ENCODE results near the gene PITPNC1.
"Not testable (repeated sequence)": the region's sequence is repeated elsewhere in the genome, so short reads cannot be mapped to it uniquely, and the experiment has no call there.

Gene PITPNC1

GRCh38 chr17:67487506-67487905 is 110.4 kb downstream of the PITPNC1 start:
- no peak for DNase-seq (ENCODE audit: low read depth in 2 of 2)

- DNase-seq (ENCODE audit: low read depth in 2 of 2), result no peak
Measured at GRCh38 chr17:67488161-67488560, 111.1 kb downstream of the PITPNC1 start.

DNA sequence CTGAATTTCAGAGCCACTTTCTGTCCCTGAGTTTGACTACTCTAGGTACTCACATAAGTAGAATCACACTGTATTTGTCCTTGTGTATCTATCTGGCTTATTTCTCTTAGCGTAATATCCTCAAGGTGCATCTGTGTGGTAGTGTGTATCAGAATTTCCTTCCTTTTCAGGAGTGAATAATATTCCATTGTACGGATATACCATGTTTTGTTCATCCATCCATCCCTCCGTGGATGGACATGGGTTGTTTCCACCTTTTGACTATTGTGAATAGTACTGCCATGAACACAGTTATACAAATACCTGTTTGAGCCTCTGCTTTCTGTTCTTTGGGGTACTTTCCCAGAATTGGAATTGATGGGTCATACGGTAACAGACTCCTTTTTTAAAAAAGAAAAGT is 111.7 kb downstream of the PITPNC1 start:
- no peak for DNase-seq (ENCODE audit: low read depth in 2 of 2)

GRCh38 chr17:67489273-67489672 is 112.2 kb downstream of the PITPNC1 start:
- no peak for DNase-seq (ENCODE audit: low read depth in 2 of 2)

DNA sequence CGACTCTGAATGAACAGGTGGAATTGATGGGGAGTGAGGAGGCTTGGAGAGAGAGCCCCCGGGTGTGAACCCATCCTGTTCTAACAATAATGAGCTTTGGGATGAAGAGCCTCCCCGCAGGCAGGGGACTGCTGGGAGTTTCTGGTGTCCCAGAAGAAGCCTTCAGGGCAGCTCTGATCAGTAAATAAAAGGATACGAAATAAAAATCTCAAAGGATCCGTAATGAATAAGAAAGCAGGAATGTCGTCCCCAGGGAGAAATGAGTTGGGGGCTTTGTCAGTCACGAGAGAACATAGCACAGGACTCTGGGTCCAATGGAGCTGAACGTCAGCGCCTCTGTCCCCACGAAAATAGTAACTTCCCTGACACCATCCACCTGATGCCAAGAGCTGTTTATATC is 113.4 kb downstream of the PITPNC1 start:
- no peak for DNase-seq (ENCODE audit: low read depth in 2 of 2)

DNA sequence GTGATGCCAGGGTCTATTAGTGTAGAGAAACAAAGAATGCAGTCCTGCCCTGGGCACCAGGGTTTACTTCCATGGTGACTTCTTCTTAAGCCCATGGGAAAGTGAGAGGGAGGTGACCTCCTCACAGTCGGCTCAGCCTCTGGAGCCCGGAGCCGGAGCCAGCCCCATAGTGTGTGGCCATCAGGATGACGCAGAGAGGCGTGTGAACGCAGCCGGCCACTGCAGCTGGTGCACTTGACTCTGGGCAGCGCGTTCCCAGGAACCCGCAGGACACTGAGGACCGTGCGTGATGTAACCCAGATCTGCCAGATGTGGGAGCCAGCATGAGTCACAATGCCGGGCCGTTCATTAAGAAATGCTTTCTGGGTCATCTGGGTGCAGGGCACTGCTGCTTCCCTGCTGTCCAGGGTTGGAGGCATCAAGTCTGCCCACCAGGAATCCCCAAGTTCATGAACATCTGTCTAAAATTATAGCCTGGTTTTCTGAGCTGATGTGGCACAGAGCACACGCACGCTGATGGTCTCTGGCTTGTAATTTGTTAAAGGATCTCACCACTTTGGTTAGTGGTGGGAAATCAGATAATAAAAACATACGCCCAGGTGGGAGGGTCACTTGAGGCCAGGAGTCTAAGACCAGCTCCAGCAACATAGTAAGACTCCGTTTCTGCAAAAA is 114.1 kb downstream of the PITPNC1 start:
- DNase-seq (ENCODE audit: low read depth in 2 of 2), result no peak

DNA sequence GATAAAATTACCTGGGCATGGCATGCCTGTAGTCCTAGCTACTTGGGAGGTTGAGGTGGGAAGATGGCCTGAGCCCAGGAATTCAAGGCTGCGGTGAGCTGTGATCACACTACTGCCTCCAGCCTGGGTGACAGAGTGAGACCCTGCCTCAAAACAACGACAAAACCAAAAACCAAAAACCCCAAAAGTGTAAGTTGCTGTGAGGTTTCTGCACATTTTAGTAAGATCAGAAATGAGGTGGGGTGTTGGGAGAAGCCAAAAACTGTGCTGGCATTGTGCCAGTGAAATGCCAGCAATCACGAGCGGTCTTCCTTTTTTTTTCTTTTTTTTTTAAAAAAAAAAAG is 114.6 kb downstream of the PITPNC1 start:
- DNase-seq (ENCODE audit: low read depth in 2 of 2), result no peak

- DNase-seq (ENCODE audit: low read depth in 2 of 2), result no peak
Measured at GRCh38 chr17:67492251-67492740, 115.2 kb downstream of the PITPNC1 start.

DNA sequence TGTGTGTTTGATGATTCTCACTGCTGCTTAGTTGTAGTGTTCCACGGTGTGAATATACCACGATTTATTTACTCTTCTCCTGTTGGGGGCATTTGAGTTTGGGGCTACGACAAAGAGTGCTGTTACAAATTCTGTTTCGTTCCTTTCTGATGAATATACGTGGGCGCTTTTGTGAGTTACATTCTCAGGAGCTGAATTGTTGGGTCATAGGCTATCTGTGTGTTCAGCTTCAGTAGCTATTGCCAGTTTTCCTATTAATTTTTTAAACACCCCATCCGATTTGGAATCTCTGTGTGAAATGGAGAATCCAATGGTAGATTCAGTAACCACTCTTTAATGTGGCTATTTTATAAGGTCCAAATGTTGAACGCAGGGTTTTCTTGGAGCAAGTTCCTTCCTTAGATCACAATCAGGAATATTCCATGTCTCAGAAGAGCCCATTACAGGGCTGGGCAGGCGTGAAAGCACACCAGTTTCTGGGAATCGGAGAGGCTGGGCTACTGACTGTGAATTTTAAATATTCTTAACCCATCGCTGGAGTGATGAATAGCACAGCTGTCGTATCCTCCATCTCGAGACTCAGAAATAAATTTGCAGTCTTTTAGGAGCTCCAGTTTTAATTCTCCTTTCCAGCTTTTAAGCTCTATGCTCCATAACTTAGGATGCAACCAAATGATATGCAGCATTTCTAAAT is 115.9 kb downstream of the PITPNC1 start:
- DNase-seq (ENCODE audit: low read depth in 2 of 2), result no peak

- DNase-seq (ENCODE audit: low read depth in 2 of 2), result no peak
Measured at GRCh38 chr17:67493812-67494211, 116.7 kb downstream of the PITPNC1 start.

- DNase-seq (ENCODE audit: low read depth in 2 of 2), result not testable (repeated sequence)
Measured at GRCh38 chr17:67495534-67495933, 118.5 kb downstream of the PITPNC1 start.

- no peak for DNase-seq (ENCODE audit: low read depth in 2 of 2)
Measured at GRCh38 chr17:67496286-67496685, 119.2 kb downstream of the PITPNC1 start.

DNA sequence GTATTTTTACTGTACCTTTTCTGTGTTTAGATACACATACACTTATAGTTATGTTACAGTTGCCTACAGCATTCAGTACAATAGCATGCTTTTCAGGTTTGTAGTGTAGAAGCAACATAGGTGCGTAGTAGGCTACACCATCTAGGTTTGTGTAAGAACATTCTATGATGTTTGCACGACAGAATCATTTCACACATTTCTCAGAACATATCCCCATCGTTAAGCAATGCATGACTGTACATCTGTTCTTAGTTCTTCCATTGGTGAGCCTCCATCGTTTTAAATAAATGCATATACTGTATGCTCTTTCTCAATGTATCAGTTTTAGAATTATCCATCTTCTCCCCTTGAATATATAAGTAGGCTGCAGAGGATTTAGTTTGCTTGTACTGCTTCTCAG is 122.6 kb downstream of the PITPNC1 start:
- DNase-seq (ENCODE audit: low read depth in 2 of 2), result no peak

GRCh38 chr17:67500261-67500660 is 123.2 kb downstream of the PITPNC1 start:
- no peak for DNase-seq (ENCODE audit: low read depth in 2 of 2)

- no peak for DNase-seq (ENCODE audit: low read depth in 2 of 2)
Measured at GRCh38 chr17:67500677-67501300, 123.7 kb downstream of the PITPNC1 start.

DNA sequence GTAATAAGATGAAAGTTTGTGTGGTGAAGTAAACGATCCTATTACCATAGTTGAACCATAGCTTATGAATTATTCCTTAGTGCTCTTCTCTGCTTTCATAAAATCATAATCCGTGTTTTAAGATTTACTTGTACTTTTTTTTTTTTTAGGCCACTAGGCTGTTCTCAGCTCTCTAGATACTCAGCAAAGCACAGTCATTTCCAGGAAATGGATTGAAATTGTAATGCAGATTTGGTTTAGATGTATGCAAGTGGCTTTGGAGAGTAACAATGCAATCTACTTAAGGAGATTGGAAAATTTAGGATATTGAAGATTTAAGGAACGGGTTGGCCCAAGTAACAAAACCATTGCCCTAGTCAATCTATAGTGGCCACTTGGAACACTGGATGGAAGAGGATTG is 125.1 kb downstream of the PITPNC1 start:
- DNase-seq (ENCODE audit: low read depth in 2 of 2), result no peak

DNA sequence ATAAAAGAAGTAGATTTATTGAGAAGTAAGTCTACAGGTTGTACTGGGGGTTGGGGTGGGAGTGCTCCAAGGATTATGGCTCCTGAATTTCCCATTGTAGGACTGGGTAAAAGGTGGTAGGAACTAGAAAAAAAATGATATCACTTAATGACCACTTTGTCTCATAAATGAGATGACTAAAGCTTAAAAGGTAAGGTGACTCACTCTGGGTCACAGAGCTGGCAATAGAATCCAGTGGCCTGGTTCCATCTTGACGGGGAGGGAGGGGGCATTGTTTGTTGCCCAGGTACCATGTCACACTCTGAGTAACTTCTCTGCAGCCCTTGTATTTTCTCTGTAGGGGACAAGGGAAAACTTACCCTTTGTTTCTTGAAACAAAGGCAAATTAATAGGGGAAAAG is 126.1 kb downstream of the PITPNC1 start:
- no peak for DNase-seq (ENCODE audit: low read depth in 2 of 2)

DNA sequence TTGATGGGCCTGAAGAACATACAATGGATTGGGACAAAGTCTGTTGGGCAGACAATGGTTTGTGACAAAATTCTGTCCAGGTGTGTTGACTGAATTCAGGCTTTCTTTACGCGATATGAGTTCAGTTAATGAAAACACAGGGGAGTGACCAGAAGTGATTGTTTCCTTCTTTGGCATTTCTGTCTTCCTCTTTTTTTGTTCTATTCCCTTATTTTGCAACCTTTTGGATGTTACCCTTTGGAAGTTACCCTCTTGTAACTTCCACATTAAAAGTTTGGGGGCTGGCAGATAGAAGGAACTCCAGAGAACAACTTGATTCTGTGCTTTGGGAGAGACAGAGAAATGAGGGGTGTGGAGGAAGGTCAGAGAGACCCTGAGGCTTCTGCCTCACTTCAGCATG is 126.7 kb downstream of the PITPNC1 start:
- DNase-seq (ENCODE audit: low read depth in 2 of 2), result no peak

GRCh38 chr17:67504182-67504581 is 127.1 kb downstream of the PITPNC1 start:
- DNase-seq (ENCODE audit: low read depth in 2 of 2), result no peak

- no peak for DNase-seq (ENCODE audit: low read depth in 2 of 2)
Measured at GRCh38 chr17:67506966-67507365, 129.9 kb downstream of the PITPNC1 start.

DNA sequence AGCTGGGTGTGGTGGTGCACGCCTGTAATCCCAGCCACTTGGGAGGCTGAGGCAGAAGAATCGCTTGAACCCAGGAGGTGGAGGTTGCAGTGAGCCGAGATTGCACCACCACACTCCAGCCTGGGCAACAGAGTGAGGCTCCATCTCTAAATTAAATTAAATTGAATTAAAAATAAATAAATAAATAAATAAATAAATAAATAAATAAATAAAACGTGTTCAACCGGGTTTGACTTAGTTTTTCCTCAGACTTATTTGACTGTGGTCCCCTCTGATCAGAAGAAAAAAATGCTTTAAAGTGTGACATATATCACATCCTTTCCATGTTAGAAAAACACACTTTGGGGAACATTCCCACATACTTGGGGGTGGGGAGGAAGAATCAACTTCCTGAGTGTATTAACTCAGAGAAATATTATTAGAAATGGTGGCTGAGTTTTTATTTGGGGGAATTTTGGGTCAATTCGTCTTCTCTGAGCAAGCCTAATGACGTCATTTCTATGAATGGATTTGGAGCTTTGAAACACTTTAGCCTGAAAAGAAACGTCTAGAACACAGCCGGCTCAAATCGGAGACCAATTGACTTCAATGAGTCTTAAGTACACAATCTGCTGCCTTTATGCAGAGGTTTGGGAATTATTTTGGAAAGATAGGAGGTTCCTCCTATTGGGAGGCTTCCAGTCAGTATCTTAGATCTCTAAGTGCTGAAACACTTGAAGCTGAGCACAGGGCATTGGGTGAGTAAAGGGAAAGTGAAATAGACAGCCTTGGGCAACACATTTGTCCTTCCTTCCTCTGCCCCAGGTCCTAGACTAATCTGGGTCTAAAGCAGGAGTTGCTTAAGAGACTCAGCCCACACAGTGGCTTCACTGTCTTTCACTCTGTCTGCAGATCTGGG is 132.6 kb downstream of the PITPNC1 start:
- no peak for DNase-seq (ENCODE audit: low read depth in 2 of 2)

DNA sequence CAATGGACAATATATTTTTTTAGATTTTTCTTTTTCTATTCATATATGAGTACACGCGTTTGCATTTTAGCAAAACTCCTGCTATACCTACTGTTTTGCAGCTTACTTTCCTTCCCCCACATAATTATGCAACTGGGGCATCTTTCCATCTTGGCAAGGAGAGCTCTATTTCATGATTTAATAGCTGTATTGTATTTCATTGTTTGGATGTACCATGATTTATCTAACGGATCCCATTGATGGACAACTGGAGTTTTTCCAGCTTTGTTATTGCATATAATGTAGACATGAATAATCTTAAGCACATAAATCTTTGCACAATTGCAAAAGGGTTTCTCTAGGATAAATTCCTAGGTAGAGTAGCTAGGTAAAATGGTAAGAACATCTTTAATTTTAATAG is 133.9 kb downstream of the PITPNC1 start:
- no peak for DNase-seq (ENCODE audit: low read depth in 2 of 2)
